ENCODE results near the gene LENG8. TPM values are rescaled to one million over a fixed set of nuclear protein-coding genes. Genes with fewer than 3 reads are reported as not detected.

Gene LENG8
- total and polyA plus RNA-seq, 2 of the 8 experiments (the other 6 are each of a cell fraction or from before 2014, with no cell fraction given): 62.2 to 108 TPM

- no peaks in the 10 kb centered on the region for H3K79me1 ChIP-seq (ENCODE audit: low read depth, low read length)
- no peak overlapping the region for H4K91ac ChIP-seq (replicated peaks; ENCODE audit: insufficient read length, low read length)
- no peak overlapping the region for H2AFZ ChIP-seq (ENCODE audit: low read length)
- no peak for TF ChIP-seq CHD2 (IDR thresholded peaks at IDR 0.05; ENCODE audit: low read length)
- no peak for TF ChIP-seq HDAC6 (IDR thresholded peaks at IDR 0.05; ENCODE audit: low read depth, low read length)
- TF ChIP-seq YY1 (IDR thresholded peaks at IDR 0.05; ENCODE audit: low read depth, low read length): no peak
- no peak for TF ChIP-seq TEAD4 (IDR thresholded peaks at IDR 0.05; ENCODE audit: low read depth, low read length)
- no peak for TF ChIP-seq CBX5 (IDR thresholded peaks at IDR 0.05; ENCODE audit: low read depth, low read length)
- no peaks in the 10 kb centered on the region for H4K20me1 ChIP-seq (replicated peaks in 1 of 2; ENCODE audit: control insufficient read depth in 1 of 2, insufficient read depth in 2 of 2, low read length in 2 of 2)
- H3K27ac ChIP-seq (ENCODE audit: low read depth, low read length): no peak overlapping the region
- H2BK20ac ChIP-seq (ENCODE audit: low read length): no peak overlapping the region
- ChIA-PET POLR2A (ENCODE audit: partially characterized antibody) (no interaction called here), CTCF (ENCODE audit: partially characterized antibody) (interaction anchor here (1.6 kb wide), 1 partner anchor 15 kb away, joined by 3 read pairs; no protein-coding TSS in a partner anchor)
- H3K4ac ChIP-seq (replicated peaks; ENCODE audit: insufficient read length, low read depth, low read length): no peak overlapping the region
- H4K5ac ChIP-seq (ENCODE audit: insufficient read length, low read depth, low read length): no peak overlapping the region
- no peak overlapping the region for H3K4me3 ChIP-seq (ENCODE audit: extremely low read depth in 1 of 4, insufficient read depth in 2 of 4, low read depth in 3 of 4, low read length in 4 of 4)
- peaks cover 0 to 3% (median under 1%) of the 10 kb centered on the region in 4 experiments; a peak in 2 of 7 replicates for H3K4me1 ChIP-seq (replicated peaks in 1 of 4; ENCODE audit: control insufficient read depth in 3 of 4, insufficient read depth in 4 of 4, low read length in 3 of 4)
- H2BK120ac ChIP-seq (replicated peaks; ENCODE audit: low read depth, low read length): no peak overlapping the region
- H3K4me2 ChIP-seq (ENCODE audit: insufficient read depth in 1 of 2, low read depth in 2 of 2, low read length in 2 of 2): no peak overlapping the region
- no peaks in the 10 kb centered on the region; a peak in 1 of 7 replicates for H3K27me3 ChIP-seq (replicated peaks in 1 of 4; ENCODE audit: control insufficient read depth in 3 of 4, extremely low read depth in 1 of 4, insufficient read depth in 3 of 4, low read length in 3 of 4)
- no peaks in the 10 kb centered on the region for H3K23me2 ChIP-seq (ENCODE audit: low read depth, low read length)
- DNase-seq (ENCODE audit: low read depth in 1 of 2, low spot score in 2 of 2) (no peak), FAIRE-seq (no peak)
- H3K18ac ChIP-seq (ENCODE audit: extremely low read depth, low read length): no peak overlapping the region
- H2BK15ac ChIP-seq (ENCODE audit: low read length): no peak overlapping the region
- H3K36me3 ChIP-seq (ENCODE audit: control insufficient read depth in 2 of 4, insufficient read depth in 4 of 4, low read length in 3 of 4): no peaks in the 10 kb centered on the region
- no peak overlapping the region for H2BK5ac ChIP-seq (ENCODE audit: low read depth, low read length)
- H4K8ac ChIP-seq (ENCODE audit: extremely low read depth, insufficient read depth, low read length): no peak overlapping the region
- no peaks in the 10 kb centered on the region for H3K79me2 ChIP-seq (ENCODE audit: control insufficient read depth in 1 of 2, insufficient read depth in 2 of 2, low read length in 2 of 2)
- H2AK5ac ChIP-seq (ENCODE audit: low read depth, low read length): no peak overlapping the region
- no peak overlapping the region for H3K14ac ChIP-seq (ENCODE audit: insufficient read length)
- no peak overlapping the region for H2BK12ac ChIP-seq (ENCODE audit: low read depth, low read length)
- no peak overlapping the region for H3K9ac ChIP-seq (replicated peaks in 1 of 4; ENCODE audit: extremely low read depth in 1 of 4, low read depth in 3 of 4, low read length in 3 of 4)
- no peak overlapping the region for H3K23ac ChIP-seq (ENCODE audit: insufficient read length)
- H3K9me3 ChIP-seq (ENCODE audit: insufficient read depth in 2 of 2, low read depth in 1 of 2, low read length in 1 of 2): peaks cover 0 to 2% of the 10 kb centered on the region in 2 experiments; a peak in 1 of 4 replicates
- no peak overlapping the region for H3K56ac ChIP-seq (replicated peaks; ENCODE audit: insufficient read length, low read depth, low read length)
These were observed 43.4 kb upstream of the LENG8 start for GRCh38 chr19:54405628-54406027.

Measured in H1 (cell line).